HG03175 (cell line): ENCODE measurements around the gene CPT1A.

Experiments
- ATAC-seq: cut with Tn5 transposase; IDR thresholded peaks from one replicate; pipeline ENCODE4 v1.9.1; 2021; ENCODE audit warnings: mild to moderate bottlenecking, moderate library complexity; ENCODE audit not compliant: unreplicated experiment

Gene CPT1A

GRCh38 chr11:68715456-68716122 is 126.1 kb downstream of the CPT1A start:
- ATAC-seq, result no peak

GRCh38 chr11:68714060-68714856 is 127.5 kb downstream of the CPT1A start:
- no peak for ATAC-seq

GRCh38 chr11:68711114-68711513 is 130.6 kb downstream of the CPT1A start:
- no peak for ATAC-seq

DNA sequence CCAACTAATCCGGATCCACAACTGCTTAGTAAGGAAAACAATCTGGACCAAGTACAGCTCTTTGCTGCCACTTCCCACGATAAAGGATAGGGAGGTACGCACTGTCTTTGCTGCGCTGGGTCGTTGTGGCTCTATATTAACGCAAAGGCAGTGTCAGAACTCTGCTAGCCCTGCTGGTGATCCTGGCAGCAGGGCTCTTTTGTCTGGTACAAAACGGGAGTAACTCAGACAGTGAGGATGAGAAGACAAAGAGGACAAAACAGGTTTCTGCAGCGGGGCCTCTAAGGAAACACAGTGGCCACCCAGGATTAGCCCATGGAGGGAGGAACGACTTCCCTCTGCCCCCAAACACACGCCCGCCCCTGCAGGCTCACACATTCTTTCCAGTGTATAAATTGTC is 131.3 kb downstream of the CPT1A start:
- no peak for ATAC-seq

- no peak for ATAC-seq
Measured at GRCh38 chr11:68709062-68709461, 132.7 kb downstream of the CPT1A start.

DNA sequence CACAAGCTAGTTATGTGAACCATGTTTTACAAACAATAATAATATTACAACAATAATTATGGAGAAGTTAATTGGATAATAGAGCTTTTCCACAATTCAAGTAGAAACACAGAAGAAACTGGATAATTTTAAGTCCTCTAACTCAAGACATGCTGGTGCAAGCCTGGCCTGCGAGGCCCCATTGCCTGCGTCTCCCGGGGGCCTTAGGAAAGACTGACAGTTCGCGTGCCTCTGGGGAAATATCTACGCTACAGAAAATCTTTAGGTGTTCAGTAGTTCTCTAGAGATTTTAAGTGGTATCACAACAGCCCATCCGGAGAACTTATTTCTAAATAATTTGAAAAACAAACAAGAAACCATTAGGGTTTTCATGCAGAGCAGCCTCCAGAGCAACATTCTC is 134.2 kb downstream of the CPT1A start:
- no peak for ATAC-seq

GRCh38 chr11:68704887-68705286 is 136.8 kb downstream of the CPT1A start:
- no peak for ATAC-seq
